ENCODE data around the gene OSBPL3. TPM values are rescaled to one million over a fixed set of nuclear protein-coding genes. Genes with fewer than 3 reads are reported as not detected.
"Not testable (repeated sequence)": the region's sequence is repeated elsewhere in the genome, so short reads cannot be mapped to it uniquely, and the experiment has no call there.

Gene OSBPL3
- total RNA-seq, 1 donor from 2014 or later: 43.8 TPM

DNA sequence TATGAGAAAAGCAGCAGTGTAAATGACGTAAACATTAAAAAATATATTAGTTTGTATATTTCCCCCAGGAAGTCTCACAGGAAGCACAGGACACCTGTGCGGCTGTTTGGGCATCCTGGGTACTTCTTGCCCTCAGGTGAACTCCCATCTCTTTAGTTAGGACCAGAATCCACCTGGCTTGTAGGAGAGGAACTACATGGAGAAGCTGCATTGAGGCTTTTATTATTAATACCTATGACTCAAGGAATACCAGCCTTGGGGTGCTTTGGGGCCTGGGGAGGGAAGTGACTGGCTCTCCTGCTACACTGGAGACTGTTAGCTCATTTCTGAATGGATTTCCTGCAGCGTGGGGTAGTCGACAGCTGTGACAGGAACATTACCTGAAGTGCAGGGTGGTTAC, 182.7 kb downstream of the OSBPL3 start:
- DNase-seq (ENCODE audit: low read depth): no peak

DNA sequence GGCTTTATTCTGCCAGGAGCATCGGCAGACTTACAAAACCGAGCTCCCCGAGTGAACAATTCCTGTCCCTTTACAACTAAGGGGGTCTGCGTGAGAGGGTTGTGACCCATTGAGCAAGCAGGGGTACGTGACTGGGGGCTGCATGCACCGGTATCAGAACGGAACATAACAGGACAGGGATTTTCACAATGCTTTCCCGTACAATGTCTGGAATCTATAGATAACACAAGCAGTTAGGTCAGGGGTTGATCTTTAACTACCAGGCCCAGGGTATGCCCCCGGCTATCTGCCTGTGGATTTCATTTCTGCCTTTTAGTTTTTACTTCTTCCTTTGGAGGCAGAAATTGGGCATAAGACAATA, 184.6 kb downstream of the OSBPL3 start:
- DNase-seq (ENCODE audit: low read depth): no peak

DNA sequence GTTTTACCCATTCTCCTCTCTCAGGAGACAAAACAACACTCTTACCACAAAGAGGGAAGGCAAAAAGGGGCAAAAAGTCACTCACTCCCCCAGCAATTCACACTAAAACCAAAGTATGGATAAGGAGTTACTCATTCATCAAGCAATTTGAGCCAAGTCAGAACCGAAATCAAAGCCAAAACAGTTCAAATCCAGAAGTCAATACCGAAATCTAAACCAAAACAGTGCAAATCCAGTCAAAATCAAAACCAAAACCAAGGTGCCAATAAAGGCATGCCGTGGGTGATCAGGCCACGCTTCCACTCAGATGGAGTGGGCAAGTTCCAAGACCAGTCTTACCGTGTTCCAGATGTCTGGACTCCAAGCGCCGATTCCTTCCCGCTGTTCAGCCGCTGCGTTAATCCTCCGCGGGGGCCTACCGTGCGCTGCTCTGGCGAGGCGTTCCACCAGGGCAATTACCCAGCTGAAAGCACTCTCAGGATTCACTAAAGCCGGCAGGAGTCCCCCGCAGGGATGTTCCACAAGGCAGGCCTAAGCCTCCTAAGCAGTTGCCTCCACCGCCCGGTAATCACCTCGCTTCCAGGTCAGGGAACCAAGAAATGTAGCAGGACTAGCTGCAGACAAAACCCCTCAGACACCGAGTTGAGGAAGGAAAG, 185.1 kb downstream of the OSBPL3 start:
- not testable (repeated sequence) for DNase-seq (ENCODE audit: low read depth)

- no peak for DNase-seq (ENCODE audit: low read depth)
These were observed 185.9 kb downstream of the OSBPL3 start for GRCh38 chr7:24793982-24794648.

- peak; percentile 82 for DNase-seq (ENCODE audit: low read depth)
These were observed 190.9 kb downstream of the OSBPL3 start for GRCh38 chr7:24788961-24789576.

- DNase-seq (ENCODE audit: low read depth): no peak
These were observed 191.9 kb downstream of the OSBPL3 start for GRCh38 chr7:24788075-24788474.

- DNase-seq (ENCODE audit: low read depth): peak; percentile 99
These were observed 193.0 kb downstream of the OSBPL3 start for GRCh38 chr7:24786941-24787340.

GRCh38 chr7:24786306-24786705, 193.7 kb downstream of the OSBPL3 start:
- peak; percentile 47 for DNase-seq (ENCODE audit: low read depth)

GRCh38 chr7:24784277-24784676, 195.7 kb downstream of the OSBPL3 start:
- no peak for DNase-seq (ENCODE audit: low read depth)

DNA sequence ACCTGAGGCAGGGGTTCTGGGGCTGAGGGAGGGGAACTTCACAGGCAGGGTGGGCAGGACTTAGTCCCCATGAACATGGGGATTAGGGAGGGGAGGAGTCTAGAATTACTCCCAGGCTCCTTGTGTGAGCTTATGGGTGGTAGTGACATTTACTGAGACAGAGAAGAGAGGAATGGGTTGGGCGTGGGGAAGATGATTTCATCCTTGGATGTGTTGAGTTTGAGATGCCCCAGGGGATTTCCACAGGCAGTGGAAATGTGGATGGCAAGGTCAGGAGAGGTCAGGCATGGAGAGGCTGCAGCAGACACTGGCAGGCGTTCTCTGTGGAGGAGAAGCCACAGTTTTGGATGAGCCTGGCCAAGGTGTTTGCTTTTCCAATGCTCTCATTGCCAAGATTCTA, 196.3 kb downstream of the OSBPL3 start:
- peak; percentile 56 for DNase-seq (ENCODE audit: low read depth)

DNA sequence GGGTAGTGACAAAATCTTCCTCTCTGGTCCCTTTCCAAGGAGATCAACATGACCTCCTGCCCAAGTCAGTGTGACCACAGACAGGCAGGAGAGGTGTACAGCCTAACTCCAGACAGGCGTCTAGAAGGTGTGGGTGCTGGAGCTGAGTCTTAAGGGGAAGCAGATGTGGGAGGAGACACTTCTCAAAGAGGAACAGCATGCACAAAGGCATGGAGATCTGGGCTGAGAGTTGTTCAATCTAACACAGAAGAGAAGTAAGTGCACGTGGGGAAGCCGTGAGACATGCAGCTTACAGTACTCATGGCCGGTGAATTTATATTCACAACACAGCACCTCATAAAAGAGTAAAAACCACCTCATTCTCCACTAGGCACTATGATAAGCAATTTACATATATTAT, 198.9 kb downstream of the OSBPL3 start:
- DNase-seq (ENCODE audit: low read depth): no peak

DNA sequence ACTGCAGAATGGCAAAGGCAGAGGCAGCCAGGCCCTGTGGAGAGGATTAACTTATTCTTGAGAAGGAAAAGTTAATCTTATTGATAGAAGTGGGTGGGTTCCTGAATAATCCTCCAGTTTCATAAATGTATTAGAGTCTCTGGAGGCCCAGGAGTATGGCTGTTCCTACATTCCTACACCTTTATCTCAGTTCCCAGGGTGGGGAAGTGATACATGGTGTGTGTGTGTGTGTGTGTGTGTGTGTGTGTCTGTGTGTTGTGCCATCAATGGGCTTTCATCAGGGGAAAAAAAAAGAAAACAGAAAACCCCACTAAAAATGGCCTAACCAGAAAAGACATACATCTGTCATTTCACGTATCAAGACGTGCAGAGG, 200.7 kb downstream of the OSBPL3 start:
- no peak for DNase-seq (ENCODE audit: low read depth)

DNA sequence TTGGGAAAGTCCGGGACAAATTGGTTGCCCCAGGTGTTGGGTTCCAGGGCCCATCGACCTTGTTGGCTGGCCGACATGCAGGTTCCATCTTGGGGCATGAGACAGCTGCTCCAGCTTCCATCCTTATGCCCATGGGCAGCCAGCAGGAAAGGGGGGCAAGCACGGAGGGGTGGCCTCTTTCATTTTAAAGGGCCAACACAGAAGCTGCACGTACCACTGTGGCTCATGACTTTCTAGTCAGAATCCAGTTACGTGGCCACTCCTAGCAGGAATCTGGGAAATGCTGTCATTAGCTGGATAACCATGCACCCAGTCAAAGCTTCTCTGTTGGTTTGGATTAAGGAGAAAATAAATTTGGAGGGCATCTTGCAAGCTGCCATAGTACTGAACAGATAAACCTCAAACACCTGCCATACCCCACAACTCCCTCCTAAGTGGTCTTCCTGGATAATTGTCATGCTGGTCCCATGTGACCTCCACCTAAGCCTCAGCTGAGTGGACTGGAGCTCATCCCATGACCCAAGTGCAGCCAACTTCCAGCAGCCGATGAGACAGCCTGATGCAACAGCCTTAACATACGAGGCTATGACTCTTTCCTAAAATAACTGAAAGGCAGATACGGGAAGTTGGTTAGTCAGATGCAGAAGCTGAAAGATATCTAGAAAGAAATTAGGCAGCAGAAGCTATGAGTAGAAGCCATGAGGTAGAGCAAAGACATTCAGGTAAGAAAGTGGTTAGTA, 201.3 kb downstream of the OSBPL3 start:
- DNase-seq (ENCODE audit: low read depth): no peak

GRCh38 chr7:24777806-24778205, 202.2 kb downstream of the OSBPL3 start:
- no peak for DNase-seq (ENCODE audit: low read depth)

- DNase-seq (ENCODE audit: low read depth): no peak
These were observed 206.3 kb downstream of the OSBPL3 start for GRCh38 chr7:24773646-24774045.

DNA sequence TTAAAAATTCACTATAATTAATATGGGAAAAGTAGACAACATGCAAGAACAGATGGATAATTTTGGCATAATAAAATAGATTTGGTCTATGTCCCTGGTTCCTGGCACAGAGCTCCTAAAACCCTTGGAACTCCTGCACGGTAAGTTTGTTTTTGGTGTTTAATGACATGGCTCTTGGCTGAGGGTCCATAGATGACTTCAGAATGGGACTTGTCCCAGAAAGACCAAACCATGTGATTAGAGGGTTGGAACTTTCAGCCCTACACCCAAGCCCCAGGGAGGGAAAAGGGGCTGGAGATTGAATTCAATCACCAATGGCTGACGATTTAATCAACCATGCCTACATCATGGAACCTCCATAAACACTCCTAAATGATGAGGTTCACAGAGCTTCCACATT, 210.1 kb downstream of the OSBPL3 start:
- DNase-seq (ENCODE audit: low read depth): no peak

GRCh38 chr7:24769014-24769830, 210.8 kb downstream of the OSBPL3 start:
- DNase-seq (ENCODE audit: low read depth): peak; percentile 85

DNA sequence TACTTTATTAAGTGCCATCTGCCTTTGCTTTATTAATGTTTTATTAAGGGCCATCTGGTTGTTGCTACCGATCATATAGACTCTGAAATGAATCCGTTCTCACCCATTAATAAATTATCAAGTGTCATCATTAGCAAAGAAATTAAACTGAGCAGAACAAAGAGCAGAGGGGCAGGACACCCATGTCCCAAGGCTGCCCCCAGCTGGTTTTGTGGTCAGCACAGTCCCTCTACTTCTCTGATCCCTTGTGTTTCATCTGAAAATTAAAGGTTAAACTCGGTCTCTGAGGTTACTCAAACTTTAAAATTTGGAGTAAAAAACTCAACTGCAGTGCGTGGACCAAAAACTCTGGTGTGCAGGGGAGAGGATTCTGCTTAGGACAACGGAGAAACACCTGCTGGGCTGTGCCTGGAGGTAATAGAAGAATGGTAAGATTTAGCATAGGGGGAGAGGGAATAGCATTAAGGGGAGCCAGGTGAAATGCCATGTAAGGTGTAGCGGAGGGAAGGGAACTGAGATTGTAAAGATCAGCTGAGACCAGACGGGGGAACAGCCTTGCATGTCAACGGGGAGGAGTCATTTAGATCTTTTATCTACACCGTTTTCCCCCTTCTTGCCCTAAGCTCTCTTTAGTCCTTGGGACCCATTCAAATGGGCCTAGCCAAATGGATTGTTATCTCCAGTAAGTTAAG, 212.0 kb downstream of the OSBPL3 start:
- no peak for DNase-seq (ENCODE audit: low read depth)

DNA sequence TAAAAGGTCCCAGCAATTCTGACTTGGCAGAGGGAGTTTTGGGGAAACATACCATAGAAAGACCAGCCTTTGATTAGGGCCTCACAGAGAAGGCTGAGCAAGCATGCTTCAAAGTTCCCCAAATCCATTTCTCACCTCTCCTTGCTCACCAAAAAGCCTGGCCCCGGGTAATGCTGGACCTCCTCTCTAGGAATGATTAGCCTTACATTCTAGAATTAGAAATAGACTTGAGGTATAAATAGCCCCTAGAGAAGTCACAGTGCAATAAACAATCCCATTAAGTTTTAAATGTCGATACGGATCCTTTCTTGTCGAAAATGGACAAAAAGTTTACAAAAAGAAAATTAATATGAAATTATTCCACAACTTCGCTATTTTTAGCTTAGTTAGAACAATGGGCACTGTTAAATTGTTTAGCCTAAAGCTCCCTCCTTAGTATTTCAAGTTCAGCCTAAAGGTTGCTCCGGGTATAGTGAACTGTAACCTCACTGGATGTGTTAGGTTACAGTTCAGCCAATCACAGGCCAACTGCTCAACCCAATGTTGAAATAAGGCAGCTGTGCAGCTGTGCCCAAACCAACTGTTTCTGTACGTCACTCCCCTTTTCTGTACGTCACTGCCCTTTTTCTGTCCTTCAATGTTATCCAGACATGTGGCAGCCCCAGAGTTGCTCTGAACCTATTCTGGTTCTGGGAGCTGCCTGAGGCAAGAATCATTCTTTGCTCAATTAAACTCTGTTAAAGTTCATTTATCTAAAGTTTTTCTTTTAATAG, 214.8 kb downstream of the OSBPL3 start:
- no peak for DNase-seq (ENCODE audit: low read depth)

- no peak for DNase-seq (ENCODE audit: low read depth)
These were observed 216.0 kb downstream of the OSBPL3 start for GRCh38 chr7:24764011-24764410.

Measured in renal cortical epithelial cell (primary cell).